ENCODE results near the gene PZP.

DNA sequence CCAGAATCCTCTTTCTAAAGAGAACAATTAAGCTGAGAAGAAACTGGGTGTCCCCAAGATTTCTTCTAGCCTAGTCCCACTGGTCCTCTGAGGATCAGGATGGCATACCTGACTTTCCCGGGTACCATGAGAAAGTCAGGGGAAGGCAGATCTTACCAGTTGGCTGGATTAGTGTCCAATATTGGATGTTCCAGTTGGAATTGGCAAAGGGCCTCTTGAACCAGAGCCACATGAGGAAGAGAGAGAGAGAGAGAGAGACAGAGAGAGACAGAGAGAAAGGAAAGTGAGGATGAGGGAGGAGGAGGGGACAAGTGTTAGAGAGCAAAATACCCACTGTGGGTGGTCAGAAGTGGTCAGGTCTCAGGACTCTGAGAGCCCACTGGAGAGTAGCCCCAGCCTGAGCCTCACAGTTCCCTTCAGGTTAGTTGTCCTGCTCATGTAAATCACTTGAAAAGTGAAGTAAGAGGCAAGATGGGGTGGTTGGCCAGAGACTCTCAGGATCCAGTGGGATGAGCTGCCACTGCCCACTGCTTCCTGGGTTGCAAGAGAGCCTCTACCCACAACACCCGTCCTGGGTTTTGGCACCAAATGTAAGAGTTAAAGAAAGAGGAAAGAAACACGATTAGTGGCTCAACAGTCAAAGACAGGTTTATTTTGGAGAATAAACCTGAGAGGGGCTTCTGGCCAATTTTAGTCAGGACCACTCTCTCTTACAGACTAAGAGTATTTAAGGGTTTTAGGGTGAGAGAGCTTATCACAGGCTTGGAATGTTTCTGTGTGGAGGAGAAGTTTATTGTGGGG, 64.1 kb downstream of the PZP start:
- TF ChIP-seq CTCF (IDR thresholded peaks at IDR 0.05) (no peak), EP300 (IDR thresholded peaks at IDR 0.05) (no peak), POLR2A (IDR thresholded peaks at IDR 0.05) (no peak)

Measured in stomach (tissue), 4 donors.